Measurements from ENCODE around the gene SPATA7.

Gene SPATA7

GRCh38 chr14:88481794-88482193, 96.3 kb downstream of the SPATA7 start:
- DNase-seq (ENCODE audit: low spot score): no peak

DNA sequence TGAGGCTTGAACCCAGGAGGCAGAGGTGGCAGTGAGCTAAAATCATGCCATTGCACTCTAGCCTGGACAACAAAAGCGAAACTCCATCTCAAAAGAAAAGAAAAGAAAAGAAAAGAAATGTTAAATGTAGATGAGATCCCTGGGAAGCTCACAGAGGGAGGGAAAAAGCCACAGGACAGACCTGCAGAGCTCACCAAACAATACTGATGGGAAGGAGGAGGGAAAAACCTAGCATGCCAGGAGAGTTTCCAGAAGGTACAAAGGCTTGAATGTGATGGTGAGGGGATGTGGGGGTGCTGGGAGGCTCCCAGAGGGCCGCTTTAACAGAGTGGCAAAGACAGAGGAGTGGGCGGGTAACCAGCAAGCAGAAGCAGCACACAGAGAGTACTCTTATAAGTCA, 97.1 kb downstream of the SPATA7 start:
- no peak for DNase-seq (ENCODE audit: low spot score)

Measured in CD4-positive, alpha-beta T cell treated with Interleukin-2 at 100 ng/mL for 4 hours (primary cell).